ENCODE data around the gene OR10AG1.

- TF ChIP-seq CTCF (IDR thresholded peaks at IDR 0.05; ENCODE audit: extremely low read depth in 1 of 2, insufficient read depth in 1 of 2, low read depth in 1 of 2, low read length in 2 of 2) (no peak), EZH2 (IDR thresholded peaks at IDR 0.05; ENCODE audit: borderline replicate concordance, low read depth, low read length, severe bottlenecking) (no peak), GATA2 (IDR thresholded peaks at IDR 0.05; ENCODE audit: insufficient read depth, insufficient read length, low read depth, low read length) (no peak), POLR2A (IDR thresholded peaks at IDR 0.05; ENCODE audit: low read depth, low read length) (no peak), JUN (IDR thresholded peaks at IDR 0.05; ENCODE audit: borderline replicate concordance, insufficient read depth, insufficient read length, low read depth) (no peak), POLR2AphosphoS5 (IDR thresholded peaks at IDR 0.05; ENCODE audit: insufficient read depth, low read depth, low read length) (no peak)
Observed at GRCh38 chr11:55970935-55971334, 1.2 kb upstream of the OR10AG1 start.
